ENCODE measurements around the gene CAPN3. TPM values are rescaled to one million over a fixed set of nuclear protein-coding genes. Genes with fewer than 3 reads are reported as not detected.

The CAPN3 gene
- 0.88 and 2.0 TPM in 2 replicates for total RNA-seq

DNA sequence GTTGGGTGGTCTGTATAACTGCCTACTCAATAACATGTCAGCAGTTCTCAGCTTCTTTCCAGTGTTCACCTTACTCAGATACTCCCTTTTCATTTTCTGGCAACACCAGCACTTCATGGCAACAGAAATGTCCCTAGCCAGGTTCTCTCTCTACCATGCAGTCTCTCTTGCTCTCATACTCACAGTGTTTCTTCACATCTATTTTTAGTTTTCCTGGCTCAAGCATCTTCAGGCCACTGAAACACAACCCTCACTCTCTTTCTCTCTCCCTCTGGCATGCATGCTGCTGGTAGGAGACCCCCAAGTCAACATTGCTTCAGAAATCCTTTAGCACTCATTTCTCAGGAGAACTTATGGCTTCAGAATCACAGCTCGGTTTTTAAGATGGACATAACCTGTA, at the start of gene CAPN3:
CAPN3 (plus strand) TSS at position 253 of the 400 bp plus-strand sequence. CDS start 305 bp downstream, outside the sequence.

Small RNA genes lying within 50 kb of the gene (small RNA-seq; reads per million reads assigned to genes)
- not detected for gene RNU6-188P (ENCODE audit: low replicate concordance)

Other genes starting within 250 kb of the CAPN3 start
- gene PLA2G4F, start 202.9 kb upstream of the CAPN3 start, total RNA-seq, result not detected in 2 replicates
- gene VPS39, start 151.2 kb upstream of the CAPN3 start, total RNA-seq, result 53.0 and 66.7 TPM in 2 replicates
- 13.1 and 24.5 TPM in 2 replicates for gene GANC, start 86.3 kb upstream of the CAPN3 start, total RNA-seq
- 67.4 and 84.3 TPM in 2 replicates for gene TMEM87A, start 86.1 kb upstream of the CAPN3 start, total RNA-seq
- 42.7 and 62.7 TPM in 2 replicates for gene ZNF106, start 131.6 kb downstream of the CAPN3 start, total RNA-seq
- 93.2 and 95.9 TPM in 2 replicates for gene SNAP23, start 136.1 kb downstream of the CAPN3 start, total RNA-seq
- 13.8 and 20.0 TPM in 2 replicates for gene LRRC57, start 189.3 kb downstream of the CAPN3 start, total RNA-seq
- 18.6 and 41.1 TPM in 2 replicates for gene HAUS2, start 189.3 kb downstream of the CAPN3 start, total RNA-seq
- gene STARD9, start 216.1 kb downstream of the CAPN3 start, total RNA-seq, result 4.8 and 10.6 TPM in 2 replicates